GM23338 (cell line): ENCODE measurements around the gene THRB. TPM values are rescaled to one million over a fixed set of nuclear protein-coding genes. Genes with fewer than 3 reads are reported as not detected.

Experiments
- ATAC-seq: fragments of 200-7000 bp; cut with Tn5 transposase; 3 replicates; pipeline ENCODE4 v1.9.1; 2020
- DNase-seq: peaks from one replicate; pipeline ENCODE4 v3.0.0-alpha.2; 2015; ENCODE audit warnings: low spot score
- H2AFZ ChIP-seq: fragments of 200-600 bp; sonication (generic); 2 replicates; pipeline ENCODE4 v1.8.0; 2016; ENCODE audit warnings: antibody characterized with exemption, mild to moderate bottlenecking, moderate library complexity
- H3F3A ChIP-seq: fragments of 200-600 bp; sonication (generic); replicated peaks from 2 replicates; pipeline ENCODE4 v1.8.0; 2017; ENCODE audit warnings: antibody characterized with exemption, mixed run types, low read depth
- H3K27ac ChIP-seq: fragments of 200-600 bp; sonication (generic); 2 replicates; pipeline ENCODE4 v1.6.1; 2016; ENCODE audit warnings: low read depth
- H3K27me3 ChIP-seq: fragments of 200-600 bp; sonication (generic); 2 replicates; pipeline ENCODE4 v1.8.0; 2016; ENCODE audit warnings: mild to moderate bottlenecking, mixed run types, moderate library complexity; ENCODE audit not compliant: insufficient read depth
- H3K36me3 ChIP-seq: fragments of 200-600 bp; sonication (generic); 2 replicates; pipeline ENCODE4 v1.8.0; 2016; ENCODE audit warnings: mild to moderate bottlenecking; ENCODE audit not compliant: insufficient read depth
- H3K4me1 ChIP-seq: fragments of 200-600 bp; sonication (generic); 2 replicates; pipeline ENCODE4 v1.8.0; 2016; ENCODE audit warnings: mild to moderate bottlenecking, moderate library complexity; ENCODE audit not compliant: insufficient read depth
- H3K4me2 ChIP-seq: fragments of 200-600 bp; sonication (generic); 2 replicates; pipeline ENCODE4 v1.7.1; 2017; ENCODE audit warnings: mixed run types
- H3K4me3 ChIP-seq: fragments of 200-600 bp; sonication (generic); 2 replicates; pipeline ENCODE4 v1.6.1; 2016; ENCODE audit warnings: mixed run types
- H3K79me2 ChIP-seq: fragments of 200-600 bp; sonication (generic); replicated peaks from 2 replicates; pipeline ENCODE4 v1.8.0; 2017; ENCODE audit warnings: mild to moderate bottlenecking; ENCODE audit not compliant: insufficient read depth
- H3K9me2 ChIP-seq: fragments of 200-600 bp; sonication (generic); 2 replicates; pipeline ENCODE4 v1.8.0; 2017; ENCODE audit not compliant: insufficient read depth
- H4K20me1 ChIP-seq: fragments of 200-600 bp; sonication (generic); replicated peaks from 2 replicates; pipeline ENCODE4 v1.8.0; 2017; ENCODE audit warnings: mild to moderate bottlenecking; ENCODE audit not compliant: insufficient read depth
- H3K27ac Mint-ChIP-seq: 2 replicates; pipeline ENCODE4 v1.8.0; 2020; ENCODE audit warnings: inconsistent platforms, mild to moderate bottlenecking, moderate library complexity, mixed read lengths
- H3K27me3 Mint-ChIP-seq: 3 replicates; pipeline ENCODE4 v1.8.0; 2022; ENCODE audit warnings: low read depth, mild to moderate bottlenecking, moderate library complexity, mixed read lengths, inconsistent platforms; ENCODE audit not compliant: insufficient read depth, poor library complexity
- H3K36me3 Mint-ChIP-seq: 3 replicates; pipeline ENCODE4 v1.8.0; 2021; ENCODE audit warnings: low read depth, mild to moderate bottlenecking, inconsistent platforms, moderate library complexity, mixed read lengths
- H3K4me1 Mint-ChIP-seq: 3 replicates; pipeline ENCODE4 v1.8.0; 2020; ENCODE audit warnings: mild to moderate bottlenecking, inconsistent platforms, mixed read lengths
- H3K4me3 Mint-ChIP-seq: 3 replicates; pipeline ENCODE4 v1.8.0; 2021; ENCODE audit warnings: moderate library complexity, mild to moderate bottlenecking, inconsistent platforms, mixed read lengths
- H3K9me3 Mint-ChIP-seq: 3 replicates; pipeline ENCODE4 v1.8.0; 2020; ENCODE audit warnings: moderate library complexity, mild to moderate bottlenecking, inconsistent platforms, mixed read lengths
- CREB1 ChIP-seq: fragments of 250-450 bp; sonication (Bioruptor Pico); IDR thresholded peaks from 2 replicates; pipeline ENCODE4 v1.5.0; 2020; ENCODE audit warnings: low read depth, mild to moderate bottlenecking, moderate library complexity
- CTCF ChIP-seq, 2 experiments: fragments of 200-600 bp in 1 of 2; sonication (generic) in 1 of 2; conservative IDR thresholded peaks; 2 replicates each; pipeline versions ENCODE4 v1.5.1 to v1.6.1; 2016 to 2017; ENCODE audit warnings: antibody characterized with exemption in 2 of 2, low read depth in 2 of 2, mild to moderate bottlenecking in 2 of 2, moderate library complexity in 1 of 2
- EZH2 ChIP-seq: fragments of 200-600 bp; sonication (generic); IDR thresholded peaks from one replicate; pipeline ENCODE4 v1.8.0; 2017; ENCODE audit warnings: antibody characterized with exemption, mild to moderate bottlenecking, low read depth; ENCODE audit not compliant: unreplicated experiment
- EZH2phosphoT487 ChIP-seq: fragments of 200-600 bp; sonication (generic); IDR thresholded peaks from one replicate; pipeline ENCODE4 v1.8.1; 2018; ENCODE audit warnings: antibody characterized with exemption; ENCODE audit not compliant: unreplicated experiment
- JUNB ChIP-seq: IDR thresholded peaks from one replicate; pipeline ENCODE4 v1.6.1; 2016; ENCODE audit warnings: antibody characterized with exemption; ENCODE audit not compliant: unreplicated experiment
- NANOG ChIP-seq: IDR thresholded peaks from 2 replicates; pipeline ENCODE4 v1.6.1; 2016; ENCODE audit warnings: antibody characterized with exemption, borderline replicate concordance
- POLR2AphosphoS5 ChIP-seq: IDR thresholded peaks from 2 replicates; pipeline ENCODE4 v1.6.1; 2016; ENCODE audit warnings: antibody characterized with exemption, low read depth
- STAT1 ChIP-seq: IDR thresholded peaks from one replicate; pipeline ENCODE4 v1.6.1; 2016; ENCODE audit warnings: antibody characterized with exemption; ENCODE audit not compliant: unreplicated experiment
- ZNF114 ChIP-seq: fragments of 250-450 bp; sonication (Bioruptor Pico); IDR thresholded peaks from 2 replicates; pipeline ENCODE4 v1.5.0; 2020; ENCODE audit warnings: mild to moderate bottlenecking, moderate library complexity
- ZNF331 ChIP-seq: fragments of 250-450 bp; sonication (Bioruptor Pico); IDR thresholded peaks from 2 replicates; pipeline ENCODE4 v1.5.0; 2020; ENCODE audit warnings: low read depth, mild to moderate bottlenecking, moderate library complexity
- ZNF462 ChIP-seq: fragments of 250-450 bp; sonication (Bioruptor Pico); IDR thresholded peaks from 2 replicates; pipeline ENCODE4 v1.5.0; 2020; ENCODE audit warnings: mild to moderate bottlenecking, moderate library complexity
- polyA plus RNA-seq: library from polyadenylated mRNA; unstranded; fragments of >200 nt; fragmentation: Nextera tagmentation; extraction: Ambion mirVana; gene quantifications from 2 replicates; pipeline ENCODE4 v1.2.1, GENCODE V29; 2016
- total RNA-seq: library from RNA; depleted of rRNA; stranded (reverse); fragments of >200 nt; shearing (Covaris generic); gene quantifications from 2 replicates; pipeline ENCODE4 v1.2.3, GENCODE V29; 2014
- TF ChIP-seq, protein P1 (sequence below): IDR thresholded peaks from 2 replicates; pipeline ENCODE4 v1.6.1; 2016; ENCODE audit warnings: antibody characterized with exemption

The THRB gene
- total and polyA plus RNA-seq, 2 experiments from 2014 or later = 1.7 to 3.2 TPM

DNA sequence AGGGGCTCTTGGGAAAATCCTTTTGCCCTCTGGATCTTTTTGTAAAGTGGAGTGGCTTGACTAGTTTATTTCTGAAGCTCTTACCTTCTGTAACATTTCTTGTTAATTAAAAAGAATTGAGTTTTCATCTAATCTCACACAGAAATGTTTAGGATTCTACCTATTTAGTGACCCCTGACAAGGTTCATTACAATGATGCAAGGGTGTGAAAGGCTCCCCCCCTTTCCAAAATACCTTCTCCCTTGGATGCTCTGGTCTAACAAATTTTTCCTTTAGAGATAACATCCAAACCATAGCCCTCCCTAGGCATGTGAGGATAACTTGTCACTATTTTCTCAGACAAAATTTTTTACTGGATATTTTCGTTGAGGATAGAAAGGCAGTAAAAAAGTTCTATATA lies 223.9 kb downstream of the THRB start (continued):
- TF ChIP-seq EZH2 = no peak
- TF ChIP-seq, protein P1, sequence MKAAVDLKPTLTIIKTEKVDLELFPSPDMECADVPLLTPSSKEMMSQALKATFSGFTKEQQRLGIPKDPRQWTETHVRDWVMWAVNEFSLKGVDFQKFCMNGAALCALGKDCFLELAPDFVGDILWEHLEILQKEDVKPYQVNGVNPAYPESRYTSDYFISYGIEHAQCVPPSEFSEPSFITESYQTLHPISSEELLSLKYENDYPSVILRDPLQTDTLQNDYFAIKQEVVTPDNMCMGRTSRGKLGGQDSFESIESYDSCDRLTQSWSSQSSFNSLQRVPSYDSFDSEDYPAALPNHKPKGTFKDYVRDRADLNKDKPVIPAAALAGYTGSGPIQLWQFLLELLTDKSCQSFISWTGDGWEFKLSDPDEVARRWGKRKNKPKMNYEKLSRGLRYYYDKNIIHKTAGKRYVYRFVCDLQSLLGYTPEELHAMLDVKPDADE = no peak
- TF ChIP-seq CTCF (conservative IDR thresholded peaks at IDR 0.05; ENCODE audit: low read depth in 2 of 2) = no peak
- no peak for TF ChIP-seq EZH2phosphoT487
- TF ChIP-seq JUNB = no peak
- no peak for TF ChIP-seq POLR2AphosphoS5

GRCh38 chr3:24270204-24270691 lies 224.4 kb downstream of the THRB start:
- no peak overlapping the region for H3K4me3 ChIP-seq
- no peaks in the 10 kb centered on the region for H3K4me1 ChIP-seq
- H3K27me3 ChIP-seq = no peaks in the 10 kb centered on the region
- Mint-ChIP-seq H3K27me3 (no peaks in the 10 kb centered on the region), H3K4me3 (no peak overlapping the region), H3K27ac (no peak overlapping the region), H3K4me1 (no peaks in the 10 kb centered on the region), H3K9me3 (no peaks in the 10 kb centered on the region), H3K36me3 (no peaks in the 10 kb centered on the region)
- H3K36me3 ChIP-seq = no peaks in the 10 kb centered on the region
- no peak for ATAC-seq
- H3K9me2 ChIP-seq = no peaks in the 10 kb centered on the region
- H3K79me2 ChIP-seq = no peaks in the 10 kb centered on the region
- no peak overlapping the region for H2AFZ ChIP-seq
- H3K4me2 ChIP-seq = no peak overlapping the region
- H4K20me1 ChIP-seq = no peaks in the 10 kb centered on the region
- H3F3A ChIP-seq = no peaks in the 10 kb centered on the region
- no peak overlapping the region for H3K27ac ChIP-seq
- no peak for DNase-seq
- TF ChIP-seq ZNF331 = no peak
- TF ChIP-seq STAT1 = no peak
- TF ChIP-seq CREB1 (CRISPR knock-in tag) = no peak
- TF ChIP-seq EZH2phosphoT487 = no peak
- TF ChIP-seq JUNB = no peak
- TF ChIP-seq, protein P1 = no peak
- TF ChIP-seq POLR2AphosphoS5 = no peak
- no peak for TF ChIP-seq ZNF462
- no peak for TF ChIP-seq NANOG
- TF ChIP-seq EZH2 = no peak
- TF ChIP-seq ZNF114 (CRISPR knock-in tag) = no peak
